GM21367 (cell line): ENCODE results near the gene SSTR5.
"Not testable (repeated sequence)": the region's sequence is repeated elsewhere in the genome, so short reads cannot be mapped to it uniquely, and the experiment has no call there.

Experiments used
- ATAC-seq: cut with Tn5 transposase; IDR thresholded peaks from one replicate; pipeline ENCODE4 v1.9.1; 2021; ENCODE audit not compliant: unreplicated experiment

SSTR5 gene

DNA sequence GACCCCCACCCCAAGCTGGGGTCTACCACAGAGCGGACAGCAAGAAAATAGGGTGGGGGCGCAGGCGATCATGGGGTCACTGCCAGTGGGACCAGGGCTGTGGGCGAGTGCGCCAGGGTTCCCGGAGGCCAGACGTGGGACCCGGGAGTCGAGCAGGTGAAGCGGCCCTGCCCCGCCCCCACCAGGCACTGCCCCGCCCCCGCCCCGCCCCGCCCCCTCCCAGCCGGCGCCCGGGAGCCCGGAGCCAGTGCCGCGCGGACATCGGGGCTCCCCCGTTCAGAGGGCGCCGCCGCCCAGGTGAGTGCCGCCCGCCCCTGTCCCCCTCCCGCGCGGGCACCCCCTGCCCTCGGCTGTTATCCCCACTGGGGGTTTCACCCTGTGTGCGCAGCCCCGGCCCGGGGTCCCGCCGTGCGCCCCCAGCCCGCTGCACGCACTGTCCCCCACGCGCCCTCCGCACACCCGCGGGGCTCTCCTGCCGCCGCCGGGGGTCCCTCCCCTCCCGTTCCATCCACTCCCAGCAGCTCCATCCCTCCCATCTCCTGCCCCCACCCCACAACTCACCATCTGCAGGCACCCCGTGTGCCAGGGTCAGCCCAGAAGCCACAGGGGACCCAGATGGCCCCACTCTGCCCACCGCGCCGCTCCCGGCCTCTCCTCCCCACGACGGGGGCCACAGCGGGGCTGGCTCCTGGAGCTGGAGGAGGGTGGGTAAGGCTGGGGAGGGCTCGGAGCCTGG, at the start of gene SSTR5:
TSS of gene SSTR5 (plus strand) at position 222 of the 736 bp plus-strand sequence. CDS start 6,122 bp downstream, outside the sequence.
- ATAC-seq: no peak

DNA sequence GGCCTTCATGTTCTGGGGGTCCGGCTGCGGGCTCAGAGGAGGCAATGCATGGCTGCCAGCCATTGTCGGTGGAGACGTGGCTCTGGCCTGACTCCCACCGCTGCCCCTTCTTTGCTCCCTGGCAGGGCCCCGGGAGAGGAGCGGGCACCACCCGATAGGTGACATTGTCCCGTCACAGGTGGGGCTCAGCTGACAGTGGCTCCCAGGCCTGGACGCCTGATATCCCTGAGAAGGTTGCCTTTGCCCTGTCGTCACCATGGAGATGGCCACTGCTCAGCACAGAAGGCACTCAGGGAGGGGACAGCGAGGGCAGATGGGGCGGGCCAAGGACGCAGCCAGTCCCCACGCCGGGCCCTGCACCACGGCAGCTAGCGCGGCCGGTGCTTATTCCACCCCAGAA, 48.4 kb upstream of the SSTR5 start:
- ATAC-seq: no peak

DNA sequence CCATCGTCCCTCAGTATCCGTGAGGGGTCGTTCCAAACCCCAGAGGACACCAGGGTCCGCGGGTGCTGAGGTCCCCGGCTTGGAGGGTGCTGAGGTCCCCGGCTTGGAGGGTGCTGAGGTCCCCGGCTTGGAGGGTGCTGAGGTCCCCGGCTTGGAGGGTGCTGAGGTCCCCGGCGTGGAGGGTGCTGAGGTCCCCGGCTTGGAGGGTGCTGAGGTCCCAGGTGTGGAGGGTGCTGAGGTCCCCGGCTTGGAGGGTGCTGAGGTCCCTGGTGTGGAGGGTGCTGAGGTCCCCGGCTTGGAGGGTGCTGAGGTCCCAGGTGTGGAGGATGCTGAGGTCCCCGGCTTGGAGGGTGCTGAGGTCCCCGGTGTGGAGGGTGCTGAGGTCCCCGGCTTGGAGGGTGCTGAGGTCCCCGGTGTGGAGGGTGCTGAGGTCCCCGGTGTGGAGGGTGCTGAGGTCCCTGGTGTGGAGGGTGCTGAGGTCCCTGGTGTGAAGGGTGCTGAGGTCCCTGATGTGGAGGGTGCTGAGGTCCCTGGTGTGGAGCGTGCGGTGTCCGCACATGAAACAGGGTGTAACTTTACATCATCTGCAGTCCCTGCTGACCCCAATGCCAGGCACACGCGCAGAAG, 47.3 kb upstream of the SSTR5 start:
- ATAC-seq: not testable (repeated sequence)

DNA sequence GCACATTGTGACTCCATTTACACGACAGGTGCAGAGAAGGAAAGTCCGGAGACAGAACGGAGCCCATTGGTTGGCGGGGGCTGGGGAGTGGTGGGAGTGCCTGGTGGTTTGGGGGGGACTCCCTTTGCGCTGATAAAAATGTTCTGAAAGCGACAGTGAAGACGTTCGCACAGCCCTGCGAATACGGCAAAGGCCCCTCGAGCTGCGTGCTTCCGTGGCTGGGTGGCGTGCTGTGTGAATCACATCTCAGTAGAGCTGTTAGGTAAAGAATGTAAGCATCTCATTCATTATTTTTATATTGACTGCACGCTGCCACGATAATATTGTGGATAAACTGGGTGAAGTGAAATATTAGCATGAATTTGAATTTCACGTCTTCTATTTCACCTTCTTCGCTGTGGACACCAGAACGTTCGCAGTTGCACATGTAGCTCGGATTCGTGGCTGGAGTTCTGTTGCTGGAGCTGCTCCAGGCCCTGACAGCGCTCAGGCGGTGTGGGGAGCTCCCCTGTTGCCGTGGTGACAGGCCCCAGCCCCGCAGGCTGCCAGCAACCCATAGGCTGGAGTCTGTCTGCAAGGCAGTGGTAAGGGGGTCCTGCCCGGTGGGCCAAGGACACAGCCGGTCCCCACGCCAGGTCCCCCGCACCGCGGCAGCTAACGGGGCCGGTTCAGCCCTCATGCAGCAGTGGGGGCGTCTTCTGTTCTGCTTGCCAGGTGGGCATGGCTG, 46.3 kb upstream of the SSTR5 start:
- no peak for ATAC-seq

DNA sequence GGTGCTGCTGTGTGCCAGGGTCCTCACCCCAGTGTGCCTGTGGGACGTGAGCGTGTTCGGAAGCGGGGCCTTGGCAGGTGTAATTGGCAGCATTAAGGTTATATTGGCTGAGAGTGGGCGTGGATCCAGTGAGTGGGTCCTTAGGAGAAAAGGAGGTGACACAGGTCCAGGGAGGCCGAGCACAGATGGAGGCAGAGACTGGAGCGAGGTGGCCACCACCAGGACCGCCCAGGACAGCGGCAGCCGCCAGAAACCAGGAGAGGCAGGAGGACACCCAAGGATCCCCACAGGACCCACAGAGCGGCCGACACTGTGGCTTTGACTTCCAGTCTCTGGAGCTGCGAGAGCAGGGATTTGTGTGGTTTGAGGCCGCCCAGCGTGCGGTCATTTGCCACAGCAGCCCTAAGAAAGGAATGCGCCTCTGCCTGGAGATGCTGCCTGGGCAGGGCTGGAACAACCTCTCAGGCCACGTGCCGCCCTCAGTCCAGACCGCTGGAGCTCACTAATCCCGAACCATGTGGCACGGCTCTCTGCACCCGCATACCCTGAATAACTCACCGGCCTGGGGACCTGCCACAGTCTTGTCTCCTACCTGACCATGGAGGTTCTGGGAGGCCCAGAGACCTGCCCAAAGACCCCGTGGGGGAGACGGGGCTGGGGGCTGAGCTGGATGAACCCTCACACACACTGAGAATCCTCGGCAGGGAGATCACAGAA, 45.6 kb upstream of the SSTR5 start:
- no peak for ATAC-seq

DNA sequence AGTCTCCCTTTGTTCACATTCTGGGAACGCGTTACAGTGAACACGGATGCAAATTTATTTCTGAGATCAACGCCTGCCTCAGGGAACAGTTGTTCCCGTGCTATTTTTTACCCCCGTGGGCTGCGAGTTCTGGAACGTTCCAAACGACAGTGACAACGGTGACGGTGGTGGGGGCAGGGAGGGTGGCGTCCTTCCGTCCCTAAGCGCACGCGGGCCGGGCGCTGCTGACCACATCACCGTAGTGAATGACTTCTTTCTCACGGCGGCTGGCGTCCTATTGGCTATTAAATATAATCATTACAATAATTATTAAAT, 45.1 kb upstream of the SSTR5 start:
- ATAC-seq: no peak

DNA sequence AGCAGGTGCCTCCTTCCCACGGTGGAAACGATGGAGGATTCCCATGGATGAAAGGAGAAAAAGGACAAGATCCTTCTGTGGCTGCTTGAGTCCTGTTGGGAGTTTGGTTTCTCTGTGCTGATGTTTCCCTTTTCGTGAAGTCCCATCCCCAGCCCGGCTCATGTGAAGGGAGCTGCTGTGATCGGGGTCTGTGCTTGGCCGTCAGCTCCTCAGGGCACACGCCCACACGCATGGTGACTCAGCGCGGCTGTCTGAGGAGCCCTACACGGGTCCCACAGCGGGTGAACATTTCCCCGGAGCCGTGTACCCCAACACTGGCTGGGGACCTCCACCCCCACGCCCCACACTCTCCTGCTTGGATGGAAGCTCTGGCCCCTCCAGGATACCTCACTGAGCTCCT, 44.5 kb upstream of the SSTR5 start:
- no peak for ATAC-seq

DNA sequence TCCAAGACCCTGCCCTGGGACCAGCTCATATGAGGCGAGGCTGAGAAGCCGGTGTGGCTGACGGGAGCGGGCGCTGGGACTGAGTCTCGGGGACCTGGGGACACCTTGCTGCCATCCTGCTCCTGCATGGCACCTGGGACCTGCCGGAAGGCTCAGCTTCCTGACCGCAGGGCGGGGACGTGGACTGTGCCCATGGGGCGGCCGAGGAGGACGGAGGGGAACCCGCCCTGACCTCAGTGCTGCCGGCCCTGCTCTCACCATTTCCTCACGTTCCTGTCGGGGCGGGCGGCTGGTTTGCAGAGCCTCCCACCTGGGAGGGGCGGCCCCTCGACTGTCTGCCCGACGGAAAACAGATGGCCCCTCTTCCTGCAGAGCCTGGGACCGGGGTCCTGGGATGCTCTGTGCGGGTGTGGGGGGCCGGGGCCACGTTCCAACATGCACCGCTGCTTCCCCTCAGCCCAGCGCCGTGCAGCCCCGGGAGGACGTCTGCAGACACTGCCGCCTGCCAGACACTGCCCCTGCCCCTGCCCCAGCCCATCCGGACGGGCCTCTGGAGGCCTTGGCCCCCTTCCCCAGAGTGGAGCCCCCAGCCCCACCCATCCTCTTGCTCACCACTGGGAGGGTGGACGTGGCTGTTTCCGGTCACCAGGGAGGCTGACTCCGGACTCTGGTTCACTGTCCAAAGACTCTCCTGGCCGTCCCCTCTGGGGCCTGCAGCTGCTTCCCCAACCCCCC, 43.9 kb upstream of the SSTR5 start:
- no peak for ATAC-seq

DNA sequence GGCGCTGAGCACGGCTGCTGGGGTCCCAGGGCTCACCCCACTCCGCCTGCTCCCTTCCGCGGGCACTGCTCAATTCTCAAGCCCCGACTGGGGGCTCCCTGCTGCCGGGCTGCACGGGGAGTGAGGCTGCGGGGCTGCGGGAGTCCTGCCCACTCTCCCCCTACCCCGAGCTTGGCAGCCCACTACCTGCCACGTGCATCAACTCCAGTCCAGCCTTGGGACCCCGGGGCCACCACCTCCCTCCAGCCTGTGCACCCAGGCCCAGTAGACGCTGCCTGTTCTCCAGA, 43.3 kb upstream of the SSTR5 start:
- no peak for ATAC-seq

DNA sequence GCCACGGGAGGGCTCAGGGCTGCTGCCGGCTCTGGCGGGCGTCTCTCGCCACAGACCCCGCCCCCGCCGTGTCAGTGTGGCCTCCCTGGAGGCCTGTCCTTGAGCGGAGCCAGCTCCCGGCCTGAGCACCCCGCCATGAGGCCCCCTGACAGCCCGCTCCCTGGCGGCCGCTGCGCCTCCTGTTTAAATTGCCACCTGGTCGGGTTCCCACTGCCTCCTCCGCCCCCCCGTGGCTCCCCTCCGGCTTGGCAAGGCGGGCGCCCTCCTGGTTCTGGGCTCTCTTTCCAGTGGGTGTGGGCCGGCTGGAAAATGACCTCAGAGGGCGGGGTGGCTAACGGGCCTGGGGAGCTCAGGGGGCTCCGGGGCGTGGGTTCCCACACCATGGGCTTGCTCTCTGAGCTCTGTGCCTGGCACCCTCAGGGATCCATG, 42.1 kb upstream of the SSTR5 start:
- ATAC-seq: no peak

DNA sequence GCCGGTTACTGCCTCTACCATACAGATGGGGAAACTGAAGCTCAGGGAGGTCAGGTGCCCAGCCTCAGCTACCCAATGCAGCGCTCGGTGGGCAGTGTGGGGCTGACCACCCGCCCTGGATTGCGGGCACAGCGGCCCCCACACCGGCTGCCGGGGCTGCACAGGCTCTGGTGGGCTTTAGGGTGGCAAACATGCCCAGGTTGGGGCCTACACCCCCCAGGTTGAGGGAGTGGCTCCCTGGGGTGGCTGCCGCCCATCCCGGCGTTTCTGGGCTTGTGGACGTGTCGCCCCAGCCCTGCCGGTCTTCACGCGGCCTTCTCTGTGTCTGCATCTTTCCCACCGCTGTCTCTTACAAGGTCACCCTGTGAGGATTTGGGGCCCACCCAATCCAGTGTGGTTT, 40.9 kb upstream of the SSTR5 start:
- no peak for ATAC-seq

DNA sequence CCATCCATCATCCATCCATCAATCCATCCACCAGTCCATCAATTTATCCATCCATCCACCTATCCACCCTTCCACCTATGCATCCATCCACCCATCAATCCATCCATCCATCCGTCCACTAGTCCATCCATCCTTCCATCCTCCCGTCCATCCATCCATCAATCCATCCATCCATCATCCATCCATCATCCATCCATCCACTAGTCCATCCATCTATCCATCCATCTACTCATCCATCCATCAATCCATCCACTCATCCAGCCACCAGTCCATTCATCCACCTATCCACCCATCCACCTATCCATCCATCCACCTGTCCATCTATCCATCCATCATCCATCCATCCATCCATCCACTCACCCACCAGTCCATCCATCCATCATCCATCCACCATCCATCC, 39.9 kb upstream of the SSTR5 start:
- ATAC-seq: no peak

DNA sequence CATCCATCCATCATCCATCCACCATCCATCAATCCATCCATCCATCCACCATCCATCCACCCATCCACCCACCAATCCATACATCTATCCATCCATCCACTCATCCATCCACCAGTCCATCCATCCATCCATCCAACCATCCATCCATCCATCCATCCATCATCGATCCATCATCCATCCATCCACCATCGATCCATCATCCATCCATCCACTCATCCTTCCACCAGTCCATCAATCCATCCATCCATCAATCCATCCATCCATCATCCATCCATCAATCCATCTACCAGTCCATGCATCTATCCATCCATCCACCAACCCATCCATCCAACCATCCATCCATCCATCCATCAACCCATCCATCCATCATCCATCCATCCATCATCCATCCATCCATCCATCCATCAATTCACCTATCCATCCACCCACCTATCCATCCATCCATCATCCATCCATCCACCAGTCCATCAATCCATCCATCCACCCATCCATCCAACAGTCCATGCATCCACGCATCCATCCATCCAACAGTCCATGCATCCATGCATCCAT, 39.3 kb upstream of the SSTR5 start:
- ATAC-seq: no peak

DNA sequence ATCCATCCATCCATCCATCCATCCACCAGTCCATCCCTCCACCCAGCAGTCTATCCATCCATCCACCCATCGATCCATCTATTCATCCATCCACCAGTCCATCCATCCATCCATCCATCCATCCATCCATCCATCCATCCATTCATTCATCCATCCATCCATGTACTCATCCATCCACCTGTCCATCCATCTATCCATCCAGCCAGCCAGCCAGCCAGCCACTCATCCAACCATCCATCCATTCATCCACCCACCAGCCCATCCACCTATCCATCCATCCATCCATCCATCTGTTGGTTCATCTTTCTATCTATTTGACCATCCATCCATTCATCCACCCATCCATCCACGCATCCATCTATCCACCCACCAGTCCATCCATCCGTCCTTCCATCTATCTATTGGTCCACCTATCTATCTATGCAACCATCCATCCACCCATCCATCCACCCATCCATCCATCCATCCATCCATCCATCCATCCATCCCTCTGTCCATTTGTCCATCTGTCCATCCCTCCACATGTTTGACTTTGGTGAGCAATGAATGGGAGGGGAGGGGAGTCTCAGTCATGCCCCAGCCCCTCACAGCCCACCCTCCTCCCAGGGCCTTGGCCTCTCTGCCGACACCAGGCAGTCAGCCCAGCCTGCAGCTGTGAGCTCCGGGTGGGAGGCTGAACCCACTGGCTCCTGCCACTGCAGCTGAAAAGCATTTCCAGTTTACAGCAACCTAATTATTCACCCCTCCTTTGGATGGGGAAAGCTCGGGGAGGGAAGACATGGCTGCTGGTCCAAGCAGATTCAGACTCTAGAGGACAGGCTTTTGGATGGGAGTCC, 38.1 kb upstream of the SSTR5 start:
- ATAC-seq: no peak

DNA sequence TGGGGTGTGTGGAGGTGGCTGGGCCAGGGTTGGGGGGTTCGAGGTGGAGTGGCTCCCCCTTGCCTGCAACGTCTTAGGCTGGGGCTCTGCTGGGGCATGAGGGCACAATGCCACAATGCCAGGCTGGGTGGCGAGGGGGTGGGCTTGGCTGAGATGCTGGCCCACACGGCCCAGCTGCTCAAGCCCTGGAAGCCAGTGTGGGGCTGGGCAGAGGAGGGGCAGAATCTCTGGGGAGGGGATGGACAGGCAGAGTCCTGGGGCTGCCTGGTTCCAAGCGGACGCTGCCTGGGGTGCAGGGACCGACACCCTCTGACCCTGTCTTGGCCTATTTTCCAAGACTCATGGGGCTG, 37.5 kb upstream of the SSTR5 start:
- no peak for ATAC-seq

DNA sequence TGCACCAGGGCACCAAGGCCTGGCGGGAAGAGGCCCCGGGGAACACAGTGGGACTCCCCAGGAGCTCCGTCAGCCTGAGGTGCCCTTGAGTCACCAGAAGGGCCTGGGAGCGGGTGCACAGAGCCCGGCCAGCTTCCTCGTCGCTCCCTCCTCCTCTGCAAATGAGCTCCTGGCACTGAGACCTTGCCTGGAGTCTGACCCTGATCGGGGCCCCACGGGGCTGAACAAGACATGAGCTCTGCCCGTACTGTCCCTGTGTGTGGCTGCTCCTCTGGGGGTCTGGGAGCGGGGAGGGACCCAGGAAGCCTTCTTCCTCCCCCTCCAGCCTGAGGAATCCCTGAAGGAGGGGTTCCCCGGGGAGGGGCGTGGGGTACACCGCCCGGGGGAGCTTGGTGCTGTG, 36.4 kb upstream of the SSTR5 start:
- no peak for ATAC-seq

DNA sequence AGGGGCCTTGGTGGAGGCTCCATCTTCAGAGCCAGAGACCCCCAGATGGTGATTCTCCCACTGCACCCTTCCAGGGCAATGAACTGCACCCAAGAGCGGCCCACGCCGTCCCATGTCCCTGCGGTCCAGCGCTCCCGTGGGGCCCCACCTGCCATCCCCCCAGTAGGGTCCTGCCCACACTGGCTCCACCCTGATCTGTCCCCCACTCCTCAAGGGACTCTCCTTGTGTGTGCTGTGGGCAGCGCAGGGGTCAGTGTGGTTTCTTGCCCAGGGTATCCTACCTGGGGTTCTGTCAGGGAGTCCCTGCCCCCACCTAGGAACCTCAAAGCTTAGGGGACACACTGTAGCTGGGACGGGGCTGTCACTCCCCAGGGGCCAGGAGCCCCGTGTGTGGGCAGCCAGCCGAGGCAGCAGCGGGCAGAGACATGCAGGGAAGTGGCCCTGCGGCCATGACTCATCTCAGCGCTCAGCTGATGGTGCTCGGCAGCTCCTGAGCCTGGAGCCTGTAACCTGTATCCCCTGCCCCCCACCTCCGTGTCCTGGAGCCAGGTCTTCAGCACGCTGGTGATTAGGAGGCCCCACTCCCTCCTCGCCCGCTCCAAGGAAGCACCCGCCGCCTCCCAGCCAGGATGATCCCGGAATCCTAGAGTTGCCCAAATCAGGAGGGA, 35.7 kb upstream of the SSTR5 start:
- no peak for ATAC-seq

DNA sequence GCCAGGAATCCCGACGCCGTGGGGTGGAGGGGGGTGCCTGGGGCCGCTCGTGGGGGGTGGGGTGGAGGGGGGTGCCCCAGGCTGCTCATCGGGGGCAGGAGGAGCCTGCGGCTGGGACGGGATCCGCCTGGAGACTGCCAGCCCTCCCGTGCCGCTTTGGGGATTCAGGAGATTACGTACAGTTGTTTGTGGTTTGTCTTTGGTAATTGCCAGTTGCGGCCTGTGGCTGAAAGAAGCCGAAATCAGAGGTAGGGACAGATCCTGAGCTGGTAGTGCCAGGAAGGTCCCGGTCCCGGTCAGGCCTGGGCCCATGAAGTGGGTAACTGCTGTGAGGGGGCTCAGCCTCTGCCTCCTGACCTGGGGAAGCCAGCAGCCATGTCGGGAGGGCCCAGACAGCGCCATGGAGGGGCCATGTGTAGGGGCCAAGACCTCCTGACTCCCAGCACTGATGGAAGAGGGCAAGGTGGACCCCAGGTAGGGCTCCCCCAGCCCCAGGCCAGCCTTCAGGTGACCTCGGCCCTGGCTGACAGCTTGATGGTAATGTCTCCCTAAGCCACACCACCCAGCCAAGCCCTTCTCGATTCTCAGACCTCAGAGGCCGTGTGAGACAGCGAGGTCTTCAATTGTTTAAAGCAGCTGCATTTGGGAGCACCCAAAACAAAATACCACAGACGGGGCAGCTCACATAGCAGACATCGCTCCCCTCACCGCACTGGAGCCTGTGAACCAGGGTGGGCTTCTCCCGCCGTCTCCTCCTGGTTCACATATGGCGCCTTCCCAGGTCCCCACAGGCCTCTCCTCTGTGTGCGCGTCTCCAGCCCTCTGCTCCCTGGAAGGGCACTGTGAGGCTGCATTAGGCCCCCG, 34.9 kb upstream of the SSTR5 start:
- ATAC-seq: no peak

DNA sequence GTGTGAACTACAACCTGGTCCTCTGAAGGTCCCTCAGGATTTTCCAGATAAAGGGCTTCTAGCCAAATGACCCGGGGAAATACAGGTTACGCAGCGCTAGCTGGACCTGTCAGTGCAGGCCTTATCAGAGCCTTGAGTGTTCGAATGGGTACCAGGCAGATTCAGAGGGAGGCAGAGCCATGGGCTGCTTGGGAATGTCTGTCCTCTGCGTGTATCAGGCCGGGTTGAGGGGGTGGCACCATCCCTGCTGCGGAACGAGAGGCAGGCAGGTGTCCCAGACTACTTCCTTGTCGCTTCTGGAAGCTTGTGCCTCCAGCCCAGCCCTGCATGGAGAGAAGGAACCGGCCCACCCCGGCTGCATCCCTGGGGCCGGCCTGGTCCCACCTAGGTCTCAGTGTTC, 33.6 kb upstream of the SSTR5 start:
- ATAC-seq: no peak
